CD4-positive, alpha-beta T cell treated with Interleukin-15 for 4 hours (primary cell): Measurements from ENCODE around the gene WBP1.
"Not testable (repeated sequence)": the region's sequence is repeated elsewhere in the genome, so short reads cannot be mapped to it uniquely, and the experiment has no call there.

ENCODE experiments used
- DNase-seq: peaks from one replicate; pipeline ENCODE4 v3.0.0-alpha.2; 2020; ENCODE audit warnings: low spot score

Gene WBP1

DNA sequence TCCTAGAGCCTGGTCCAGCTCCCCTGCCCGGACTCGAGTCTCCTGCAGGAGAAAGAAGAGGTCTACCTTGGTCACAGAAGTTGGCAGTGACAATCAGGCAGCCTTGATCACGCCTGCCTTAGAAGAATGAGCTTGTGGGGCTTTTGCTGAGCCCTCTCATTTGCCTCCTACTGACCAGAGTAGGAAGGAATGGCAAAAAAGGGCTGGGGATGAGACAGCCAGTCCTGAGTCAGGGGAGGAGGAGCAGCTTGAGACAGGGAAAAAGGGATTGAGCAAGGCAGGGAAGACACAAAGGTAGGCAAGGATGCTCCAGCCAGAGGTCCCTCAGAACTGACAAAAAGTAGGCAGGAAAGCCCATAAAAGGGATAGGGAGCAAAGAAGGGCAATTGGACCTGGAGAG lies 30.7 kb upstream of the WBP1 start:
- DNase-seq: no peak

DNA sequence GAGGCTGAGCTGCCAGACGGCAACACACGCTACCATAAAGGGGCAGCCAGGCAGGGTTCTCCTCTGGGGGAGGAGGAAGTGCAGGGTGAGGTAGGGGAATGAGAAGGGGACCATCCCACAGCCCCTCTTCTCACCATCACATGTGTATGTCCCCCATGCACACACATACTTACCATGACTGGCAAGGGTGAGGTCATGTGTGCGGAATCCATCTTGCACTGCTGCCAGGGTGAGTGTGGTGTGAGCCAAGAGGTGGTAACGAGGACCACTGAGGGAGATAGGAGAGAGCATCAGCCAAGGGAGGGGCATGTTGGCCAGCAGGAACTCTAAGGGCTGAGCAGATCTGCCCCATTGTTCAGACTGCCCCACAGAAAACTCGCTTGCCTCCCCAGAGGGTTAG lies 29.6 kb upstream of the WBP1 start:
- DNase-seq: no peak

DNA sequence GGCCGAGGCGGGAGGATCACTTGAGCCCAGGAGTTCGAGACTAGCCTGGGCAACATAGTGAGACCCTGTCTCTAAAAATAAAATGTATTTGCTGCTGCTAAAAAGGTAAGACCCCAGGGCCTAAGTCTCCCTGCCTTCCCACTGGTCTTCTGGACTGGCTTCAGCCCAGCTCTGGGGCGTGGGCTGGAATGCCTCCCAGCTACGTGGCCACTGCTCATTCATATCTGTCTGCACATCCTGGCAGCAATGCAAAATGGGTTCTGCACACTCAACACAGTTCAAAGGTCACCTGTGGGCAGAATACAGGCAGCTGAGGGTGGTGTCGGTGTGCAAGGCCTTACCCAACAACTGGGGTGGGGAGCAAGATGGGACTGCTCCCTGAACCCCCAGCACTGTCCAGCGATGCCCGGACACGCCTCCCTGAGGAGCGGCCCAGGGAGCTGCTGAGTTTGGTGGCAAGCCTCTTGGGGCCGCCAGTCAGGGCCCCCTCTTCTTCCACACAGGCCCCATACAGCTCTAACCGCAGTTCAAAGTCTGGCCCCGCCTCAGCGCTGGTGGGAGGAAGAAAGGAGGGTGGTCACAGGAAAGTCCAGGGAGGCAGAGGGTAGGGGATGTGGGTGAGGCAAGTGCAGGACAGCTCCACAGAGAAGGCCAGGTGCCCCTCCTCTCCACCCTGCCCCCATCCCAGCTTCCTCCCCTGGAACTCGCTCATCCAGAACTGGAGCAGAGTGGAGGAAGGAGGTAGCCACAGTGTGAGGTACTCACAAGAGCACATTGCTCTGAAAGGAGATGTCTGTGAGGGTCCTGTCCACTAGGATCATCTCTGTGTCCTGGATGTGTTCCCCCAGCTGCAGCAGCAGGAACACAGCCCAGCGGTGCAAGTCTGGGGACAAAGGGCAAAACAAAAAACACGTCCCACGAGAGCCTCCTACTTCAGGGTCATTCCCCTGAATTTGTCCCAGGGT lies 28.5 kb upstream of the WBP1 start:
- DNase-seq: no peak

DNA sequence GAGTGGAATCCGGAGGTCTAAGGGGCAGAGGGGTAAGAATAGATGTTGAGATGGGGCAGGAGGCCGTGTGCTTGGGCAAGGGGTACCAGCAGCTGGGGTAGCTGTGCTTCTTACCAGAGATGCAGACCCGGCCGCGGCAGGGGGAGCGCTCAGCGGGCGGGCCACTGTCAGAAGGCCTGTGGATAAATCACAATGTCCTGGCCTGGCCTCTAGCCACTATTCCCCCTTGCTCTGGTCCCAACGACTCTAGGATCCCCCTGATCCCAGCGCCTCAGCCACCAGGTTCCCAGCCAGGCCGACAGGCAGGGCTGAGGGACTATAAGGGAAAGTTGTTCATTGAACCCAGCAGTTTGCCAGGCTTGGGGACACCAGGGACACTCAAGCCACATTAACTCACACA lies 27.7 kb upstream of the WBP1 start:
- no peak for DNase-seq

DNA sequence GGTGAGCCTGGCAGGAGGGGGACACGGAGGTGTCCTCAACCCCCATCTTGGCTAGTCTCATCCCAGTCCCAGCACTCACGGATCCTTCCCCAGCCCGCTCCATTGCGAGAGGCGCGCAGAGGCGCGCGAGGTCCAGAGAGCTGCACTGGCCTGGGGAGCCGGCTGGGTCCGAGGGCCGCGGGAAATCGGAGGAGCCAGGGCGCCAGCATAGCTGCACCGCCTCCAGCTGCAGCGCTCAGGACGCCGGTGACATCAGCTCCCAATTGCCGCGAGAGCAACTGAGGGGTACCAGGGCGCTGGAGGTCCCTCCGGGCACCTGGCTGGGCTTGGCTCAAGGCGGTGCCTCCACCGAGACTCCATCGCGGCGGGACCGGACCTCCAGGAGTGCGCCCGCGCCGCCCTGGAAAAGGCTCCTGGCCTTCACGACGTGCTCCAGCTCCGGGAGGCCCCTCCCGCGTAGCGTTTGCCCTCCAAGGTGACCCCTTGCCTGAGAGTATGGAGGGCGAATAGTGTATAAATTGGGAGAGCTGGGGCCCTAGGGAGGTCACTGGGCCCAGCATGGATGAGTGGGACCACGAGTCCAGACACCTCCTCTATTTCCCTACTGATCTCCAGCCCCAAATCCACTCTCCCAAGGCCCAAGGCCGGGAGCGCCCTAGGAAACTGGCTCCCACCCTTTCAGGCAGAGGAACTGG lies 22.0 kb upstream of the WBP1 start:
- DNase-seq: no peak

DNA sequence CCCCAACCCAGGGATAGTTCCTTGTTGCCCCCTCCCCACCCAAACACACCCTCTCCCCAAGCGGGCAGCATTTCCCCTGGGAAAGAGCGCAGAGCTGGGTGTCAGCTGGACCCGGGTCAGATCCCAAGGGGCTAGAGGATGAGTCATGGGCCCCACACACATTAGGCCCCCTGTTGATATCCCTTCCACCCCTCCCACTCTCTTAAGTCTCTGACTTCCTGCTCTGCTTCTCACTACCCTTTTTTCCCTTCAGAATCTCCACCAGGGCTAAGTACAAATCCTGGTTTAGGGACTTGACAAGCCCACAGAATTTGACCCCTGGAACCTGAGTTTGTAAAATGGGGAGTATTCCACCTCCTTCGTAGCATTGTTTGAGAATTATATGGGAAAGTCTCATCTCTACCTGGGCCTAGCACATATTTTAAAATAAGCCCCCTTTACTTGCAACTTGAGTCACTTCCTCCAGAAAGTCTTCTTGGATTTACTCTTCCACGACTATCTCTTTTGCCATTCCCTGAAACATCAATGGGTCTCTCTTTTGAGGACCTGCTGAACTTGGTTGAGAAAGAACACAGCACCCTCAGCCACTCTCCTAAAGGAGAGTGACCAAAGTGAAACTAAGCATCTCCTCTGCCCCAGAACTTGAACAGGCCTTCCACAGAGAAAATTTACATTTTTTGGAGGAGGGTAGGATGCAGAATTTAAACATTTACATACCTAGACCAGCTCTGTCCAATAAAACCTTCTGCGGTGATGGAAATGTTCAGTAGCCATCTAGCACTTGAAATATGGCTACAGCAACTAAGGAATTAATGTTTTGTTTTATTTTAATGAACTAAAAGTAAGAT lies 21.2 kb upstream of the WBP1 start:
- DNase-seq: no peak

DNA sequence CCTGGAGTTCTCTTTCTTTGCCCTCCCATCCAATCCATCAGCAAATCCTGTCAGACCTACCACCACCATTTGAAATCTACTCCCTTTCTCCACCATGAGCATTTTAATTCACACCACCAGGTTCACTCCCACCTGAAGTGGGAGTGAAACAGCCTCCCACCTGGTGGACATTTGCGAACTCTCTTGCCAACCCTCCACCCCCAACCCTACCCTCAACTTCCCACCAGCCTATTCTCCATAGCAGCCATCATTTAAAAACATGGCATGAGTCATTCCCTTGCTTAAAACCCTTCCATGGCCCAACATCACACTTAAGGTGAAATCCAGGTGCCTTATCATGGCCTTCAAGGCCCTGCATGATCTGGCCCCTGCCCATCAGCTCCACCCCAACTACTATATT lies 20.0 kb upstream of the WBP1 start:
- DNase-seq: no peak

DNA sequence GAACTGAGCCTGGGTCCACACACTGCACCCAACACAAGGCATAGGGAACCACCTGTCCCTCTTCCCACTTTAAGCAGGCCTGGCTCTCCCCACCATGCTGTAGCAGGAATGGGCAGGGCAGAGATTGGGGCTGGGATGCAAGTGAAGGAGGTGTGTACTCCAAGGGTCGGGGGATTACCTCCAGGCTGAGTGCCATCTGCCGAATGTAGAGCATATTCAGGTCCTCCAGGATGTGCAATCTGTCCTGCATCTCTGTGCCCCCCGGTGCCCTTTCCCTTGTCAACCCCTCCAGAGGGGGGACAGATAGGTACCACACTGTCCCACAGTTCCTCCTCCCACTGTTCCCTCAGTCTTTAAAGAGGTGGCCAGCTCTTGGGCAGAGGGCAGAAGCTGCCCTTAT lies 18.9 kb upstream of the WBP1 start:
- DNase-seq: no peak

DNA sequence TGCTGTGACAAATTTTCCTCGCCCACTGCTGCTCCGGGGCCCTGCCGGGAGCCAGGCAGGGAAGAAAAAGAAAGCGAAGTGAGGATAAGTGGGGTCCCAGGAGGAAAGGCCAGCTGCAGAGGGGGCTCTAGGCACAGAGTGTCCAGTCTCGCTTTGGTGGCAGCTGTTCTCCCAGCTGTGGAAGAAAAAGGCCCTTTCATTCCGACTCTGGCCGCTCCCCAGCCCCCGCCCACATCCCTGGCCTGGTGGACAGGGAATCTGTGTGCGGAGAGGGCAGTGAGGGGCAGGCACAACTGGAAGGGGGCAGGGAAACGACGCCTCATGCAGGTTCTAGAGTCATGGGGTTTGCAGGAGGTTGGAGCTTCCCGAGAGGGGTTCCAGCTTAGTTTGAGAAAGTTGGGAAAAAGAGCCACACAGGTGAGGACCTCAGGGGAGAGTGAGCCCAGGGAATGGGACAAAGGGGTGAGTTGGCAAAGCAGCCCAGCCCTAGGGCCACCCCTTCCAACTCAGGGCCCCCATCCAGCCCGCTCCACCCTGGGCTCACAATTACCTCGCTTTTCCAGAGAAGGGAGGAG lies 18.3 kb upstream of the WBP1 start:
- no peak for DNase-seq

DNA sequence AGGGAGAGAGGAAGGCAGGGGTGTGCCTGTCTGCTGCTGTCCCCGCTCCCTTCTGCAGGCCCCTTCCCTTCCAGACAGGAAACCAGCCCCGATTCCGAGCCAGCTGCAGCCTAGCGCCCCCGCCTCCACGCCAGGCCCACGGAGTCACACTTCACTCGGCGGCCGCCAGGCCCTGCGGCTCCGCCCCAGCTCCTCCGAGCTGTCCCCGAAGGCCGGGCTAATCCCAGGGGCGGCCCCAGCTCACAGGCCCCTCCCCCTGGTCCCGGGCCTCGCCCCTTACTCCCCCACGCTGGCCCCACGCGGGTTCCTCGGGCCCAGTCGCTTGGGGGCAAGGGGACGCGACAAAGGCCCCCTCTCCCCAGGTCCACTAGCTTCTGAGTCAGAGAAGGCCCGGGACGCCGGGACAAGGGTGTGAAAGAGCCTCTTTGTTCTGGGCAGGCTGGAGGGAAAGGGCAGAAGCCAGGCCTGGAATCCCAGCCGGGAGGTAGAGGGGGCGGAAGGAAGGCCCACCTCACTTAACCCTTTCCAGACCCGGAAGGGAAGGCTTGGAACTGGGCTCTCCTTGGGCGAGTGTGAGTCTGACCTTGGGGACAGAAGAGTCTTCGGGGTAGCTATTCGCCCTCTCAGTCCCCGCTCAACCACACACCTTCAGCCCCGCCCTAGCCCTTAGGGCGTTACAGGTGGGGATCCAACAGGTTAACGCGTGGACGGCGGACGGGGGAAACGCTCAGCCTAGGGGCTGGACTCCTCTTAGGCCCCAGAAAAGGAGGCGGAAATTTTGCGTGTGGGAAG lies 17.7 kb upstream of the WBP1 start:
- DNase-seq: peak; percentile 16

DNA sequence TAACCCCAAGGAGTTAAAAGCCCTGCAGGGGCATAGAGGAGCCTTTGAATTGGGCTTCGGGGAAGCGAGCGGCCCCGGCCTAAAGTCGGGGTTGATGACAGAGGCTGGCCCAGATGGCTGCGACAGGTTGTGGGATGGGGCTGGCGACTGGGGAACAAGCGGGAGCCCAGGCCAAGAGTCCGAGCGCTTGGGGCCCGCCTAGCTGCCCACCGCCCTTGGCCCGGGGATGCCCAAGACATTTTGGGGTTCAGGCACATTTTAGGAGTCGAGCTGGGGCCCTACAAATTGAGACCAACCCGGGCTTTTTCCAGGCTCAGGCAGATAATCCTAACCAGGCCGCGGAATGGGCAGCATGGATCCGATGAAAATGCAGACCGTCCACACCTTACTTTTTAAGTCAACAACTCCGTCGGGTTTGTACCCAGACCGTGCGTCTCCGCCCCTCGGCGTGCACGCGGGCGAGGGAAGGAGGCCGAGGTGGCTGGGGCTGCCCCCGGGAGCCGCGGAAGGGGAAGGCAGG lies 17.0 kb upstream of the WBP1 start:
- no peak for DNase-seq

DNA sequence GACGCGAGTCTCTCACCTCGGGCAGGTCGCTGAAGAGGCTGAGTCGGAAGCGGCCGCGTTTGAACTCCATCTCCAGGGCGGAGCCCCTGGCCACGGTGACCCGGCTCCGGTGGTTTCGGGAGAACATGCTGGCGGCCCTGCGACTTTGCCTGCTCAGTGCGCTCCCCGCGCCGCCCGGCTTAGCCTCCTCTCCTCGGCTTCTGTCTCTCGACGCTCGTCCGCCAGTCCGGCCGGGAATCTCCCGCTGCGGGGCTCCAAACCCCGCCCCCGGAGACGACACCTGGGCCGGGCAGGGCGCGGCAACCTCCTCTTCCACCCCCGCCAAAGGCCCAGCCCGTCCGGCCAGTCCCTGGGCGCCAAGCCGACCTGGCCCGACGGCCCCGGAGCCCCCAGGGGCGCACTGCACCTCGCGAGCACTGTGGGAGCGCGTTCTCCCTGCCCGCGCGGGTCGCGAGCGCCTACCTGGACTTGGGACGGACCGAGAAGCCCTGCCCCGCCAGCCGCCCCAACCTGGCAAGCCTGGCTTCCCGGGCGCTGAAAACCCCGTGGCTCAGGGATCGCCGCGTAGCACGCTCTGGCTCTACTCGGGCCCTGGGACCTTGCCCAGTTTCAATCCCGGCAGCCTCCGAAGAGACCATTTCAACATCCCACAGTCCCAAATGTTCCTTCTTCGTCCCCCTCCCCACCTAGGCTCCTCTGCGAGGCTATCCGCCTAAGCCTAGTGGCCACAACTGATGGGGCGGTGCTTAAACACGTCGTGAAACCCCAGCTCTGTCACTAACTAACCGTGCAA lies 16.4 kb upstream of the WBP1 start, which contains the start of gene RTKN:
TSS of gene RTKN (minus strand) at position 248 of the 793 bp plus-strand sequence. CDS start at position 127, 121 bp downstream.
- DNase-seq: peak; percentile 14

DNA sequence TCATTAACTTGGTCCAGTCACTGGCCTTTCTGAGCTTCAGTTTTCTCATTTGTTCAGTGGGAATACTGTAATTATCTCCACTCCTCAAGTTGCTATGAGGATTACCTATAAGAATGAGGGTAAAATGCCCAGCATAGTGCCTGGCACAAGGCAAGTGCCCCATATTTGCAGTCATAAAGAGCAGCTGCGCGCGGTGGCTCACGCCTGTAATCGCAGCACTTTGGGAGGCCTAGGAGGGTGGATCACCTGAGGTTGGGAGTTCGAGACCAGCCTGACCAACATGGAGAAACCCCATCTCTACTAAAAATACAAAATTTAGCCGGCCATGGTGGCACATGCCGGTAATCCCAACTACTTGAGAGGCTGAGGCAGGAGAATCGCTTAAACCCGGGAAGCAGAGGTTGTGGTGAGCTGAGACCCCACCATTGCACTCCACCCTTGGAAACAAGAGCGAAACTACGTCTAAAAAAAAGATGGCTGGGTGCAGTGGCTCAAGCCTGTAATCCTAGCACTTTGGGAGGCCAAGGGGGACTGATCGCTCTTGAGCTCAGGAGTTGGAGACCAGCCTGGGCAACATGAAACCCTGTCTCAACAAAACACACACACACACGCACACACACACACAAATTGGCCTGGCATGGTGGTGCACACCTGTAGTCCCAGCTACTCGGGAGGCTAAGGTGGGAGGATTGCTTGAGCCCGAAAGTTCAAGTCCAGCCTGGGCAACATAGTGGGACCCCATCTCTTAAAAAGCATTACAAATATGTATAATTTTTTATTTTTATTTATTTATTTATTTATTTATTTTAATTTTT lies 15.5 kb upstream of the WBP1 start:
- not testable (repeated sequence) for DNase-seq

DNA sequence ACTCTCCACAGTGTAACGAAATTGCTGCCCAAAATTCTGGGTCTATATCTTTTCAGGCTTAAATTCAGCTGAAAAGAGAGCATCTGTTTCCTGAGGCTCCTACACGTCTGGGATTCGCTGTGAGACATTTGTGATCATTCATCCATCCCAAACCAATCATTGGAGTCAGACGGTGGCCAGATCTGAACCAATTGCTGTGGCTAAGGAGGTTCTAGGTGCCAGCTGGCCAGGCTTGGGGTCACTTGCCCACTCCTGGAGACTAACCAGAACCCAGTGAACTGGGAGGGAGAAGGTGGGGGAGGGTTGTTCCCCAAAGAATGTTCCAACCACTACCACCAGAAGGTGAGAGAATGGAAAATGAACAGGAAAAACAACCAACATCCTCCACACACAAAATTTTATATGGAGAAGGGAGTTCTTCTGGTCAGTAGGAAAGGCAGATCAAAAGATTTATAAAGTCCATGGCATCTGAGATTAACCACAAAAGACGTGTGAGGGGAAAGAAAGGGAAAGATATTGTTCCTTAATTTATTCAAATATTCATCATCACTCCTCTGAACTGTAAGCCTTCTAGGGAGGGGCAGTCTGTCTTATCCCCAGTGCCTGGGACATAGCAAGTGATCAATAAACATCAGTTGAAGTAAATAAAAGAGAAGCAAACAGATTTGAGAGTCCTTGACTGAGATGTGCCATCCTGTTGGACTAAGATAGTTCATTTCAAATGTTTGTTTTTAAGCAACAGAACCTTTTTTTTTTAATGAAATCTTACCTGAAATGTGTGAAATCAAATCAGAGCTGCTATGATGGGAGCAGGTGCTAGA lies 13.5 kb upstream of the WBP1 start:
- no peak for DNase-seq

DNA sequence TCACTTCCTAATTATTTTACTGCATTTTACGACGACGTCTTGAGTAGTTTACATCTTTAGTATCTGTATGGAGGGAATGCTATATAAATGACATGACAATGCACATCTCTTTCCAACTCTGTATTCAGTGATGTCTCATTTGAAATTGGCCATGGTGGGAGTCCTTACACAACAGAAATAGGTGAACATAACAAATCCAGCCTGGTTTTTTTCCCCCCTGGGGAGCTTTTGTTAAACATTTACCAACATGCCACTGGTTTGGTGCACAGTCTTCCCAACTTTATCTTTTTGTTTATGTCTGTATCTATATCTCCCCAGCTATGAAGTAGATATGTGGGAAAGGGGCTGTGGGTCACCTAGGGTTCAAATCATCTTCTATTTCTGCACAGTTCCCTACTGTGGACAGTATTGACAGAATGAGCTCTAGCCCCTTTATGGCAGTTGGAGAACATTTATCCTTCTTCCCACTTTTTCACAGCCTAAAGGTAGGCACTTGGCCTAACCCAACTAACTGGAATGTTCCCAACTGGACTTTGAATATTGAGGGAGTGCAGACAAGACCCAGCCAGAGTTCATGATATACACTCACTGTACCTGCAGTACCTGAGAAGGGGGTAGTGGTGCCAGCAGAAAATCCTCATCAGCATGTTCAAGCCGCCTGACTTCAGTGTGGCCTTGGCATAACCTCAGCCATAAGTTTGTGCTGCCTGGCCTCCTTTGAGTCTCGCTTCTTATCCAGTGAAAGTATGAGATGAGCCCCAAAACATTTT lies 10.8 kb upstream of the WBP1 start:
- DNase-seq: no peak

DNA sequence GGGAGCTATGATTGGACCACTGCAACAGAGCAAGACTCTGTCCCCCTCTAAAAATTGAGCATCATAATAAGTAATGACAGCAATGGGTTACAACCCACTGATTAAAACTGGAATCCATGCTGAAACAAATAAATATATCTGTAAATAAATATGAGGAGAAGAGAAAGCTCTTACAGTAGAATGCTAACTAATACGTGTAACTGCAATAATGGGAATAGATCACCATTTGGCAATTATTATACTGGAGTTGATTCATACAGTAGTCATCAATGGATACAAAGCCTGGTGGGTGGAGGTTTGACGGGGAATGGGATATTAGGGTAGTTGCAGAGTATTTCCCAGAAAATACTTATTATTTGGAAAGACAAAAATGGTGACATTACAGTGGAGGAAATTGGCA lies 9.5 kb upstream of the WBP1 start:
- DNase-seq: no peak

DNA sequence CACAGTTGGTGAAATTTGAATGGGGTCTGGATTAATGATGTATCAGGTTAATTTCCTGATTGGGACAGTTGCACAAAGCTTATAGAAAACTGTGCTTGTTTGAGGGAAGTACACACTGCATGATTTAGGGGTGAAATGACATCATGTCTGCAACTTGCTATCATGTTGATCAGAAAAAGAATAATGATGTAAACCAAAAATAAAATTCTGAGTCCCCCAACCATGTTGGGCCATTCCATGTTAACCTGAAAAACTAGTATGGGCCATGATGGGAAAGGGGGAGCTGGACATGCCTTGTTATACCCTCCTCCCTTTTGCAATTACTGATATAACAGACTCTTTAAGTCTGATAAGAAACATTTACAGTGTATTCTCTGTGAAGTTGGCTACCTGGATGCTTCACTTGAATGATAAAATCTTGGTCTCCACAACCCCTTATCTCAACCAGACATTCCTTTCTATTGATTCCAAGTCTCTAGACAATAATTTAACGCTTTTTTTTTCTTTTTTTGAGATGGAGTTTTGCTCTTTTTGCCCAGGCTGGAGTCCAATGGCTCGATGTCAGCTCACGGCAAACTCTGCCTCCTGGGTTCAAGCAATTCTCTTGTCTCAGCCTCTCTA lies 7.6 kb upstream of the WBP1 start:
- no peak for DNase-seq
